ENCODE data around the gene NFXL1. TPM values are rescaled to one million over a fixed set of nuclear protein-coding genes. Genes with fewer than 3 reads are reported as not detected.

Gene NFXL1
- total RNA-seq, 2 donors from 2014 or later, result 14.0 to 14.2 TPM

GRCh38 chr4:47942081-47942819 is 27.9 kb upstream of the NFXL1 start:
- WGBS, 2 donors, result 77 to 79% methylated on average over 10 of the region's 10 CpGs
- intact Hi-C loops (cut with DNase I), result no loop called here
- ATAC-seq (no peak), DNase-seq (no peak)
- H3K4me1 ChIP-seq, result peaks cover 3% of the 10 kb centered on the region
- H3K36me3 ChIP-seq (replicated peaks in 1 of 2; ENCODE audit: insufficient read depth in 1 of 2, low read depth in 2 of 2), result no peaks in the 10 kb centered on the region
- no peak overlapping the region for H3K4me3 ChIP-seq
- H3K27ac ChIP-seq, result no peak overlapping the region
- H3K9me3 ChIP-seq, result no peaks in the 10 kb centered on the region
- TF ChIP-seq POLR2A (IDR thresholded peaks at IDR 0.05) (no peak), CTCF (IDR thresholded peaks at IDR 0.05) (no peak)
- H3K27me3 ChIP-seq, result no peaks in the 10 kb centered on the region

- peaks cover 3% of the 10 kb centered on the region for H3K4me1 ChIP-seq
- no peaks in the 10 kb centered on the region for H3K27me3 ChIP-seq
- peak; percentile 52 for ATAC-seq
- no peak for DNase-seq
- 38 to 48% methylated on average over 5 of the region's 5 CpGs for WGBS, 2 donors
- no peak overlapping the region for H3K4me3 ChIP-seq
- H3K27ac ChIP-seq, result no peak overlapping the region
- no peaks in the 10 kb centered on the region for H3K36me3 ChIP-seq (replicated peaks in 1 of 2; ENCODE audit: insufficient read depth in 1 of 2, low read depth in 2 of 2)
- TF ChIP-seq CTCF (IDR thresholded peaks at IDR 0.05) (no peak), POLR2A (IDR thresholded peaks at IDR 0.05) (no peak)
- no peaks in the 10 kb centered on the region for H3K9me3 ChIP-seq
- intact Hi-C loops (cut with DNase I), result no loop called here
Measured at GRCh38 chr4:47939456-47939855, 25.1 kb upstream of the NFXL1 start.

GRCh38 chr4:47936336-47936735 is 22.0 kb upstream of the NFXL1 start:
- intact Hi-C loops (cut with DNase I), result no loop called here
- ATAC-seq (no peak), DNase-seq (no peak)
- Histone ChIP-seq H3K4me1 (peaks cover 3% of the 10 kb centered on the region), H3K36me3 (replicated peaks in 1 of 2; ENCODE audit: insufficient read depth in 1 of 2, low read depth in 2 of 2) (no peaks in the 10 kb centered on the region), H3K4me3 (no peak overlapping the region), H3K27ac (no peak overlapping the region), H3K9me3 (no peaks in the 10 kb centered on the region), H3K27me3 (no peaks in the 10 kb centered on the region)
- TF ChIP-seq POLR2A (IDR thresholded peaks at IDR 0.05) (no peak), CTCF (IDR thresholded peaks at IDR 0.05) (no peak)
- WGBS, 2 donors, result 91 to 92% methylated on average over 6 of the region's 6 CpGs

- WGBS, 2 donors, result 1% methylated on average over 4 of the region's 4 CpGs
- no peak for TF ChIP-seq POLR2A (IDR thresholded peaks at IDR 0.05)
- TF ChIP-seq CTCF (IDR thresholded peaks at IDR 0.05), result peak; percentile 50 to 70 (median 57)
- DNase-seq (no peak), ATAC-seq (peak; percentile 75)
- no peak overlapping the region for H3K27ac ChIP-seq
- intact Hi-C loops (cut with DNase I), result no loop called here
- no peaks in the 10 kb centered on the region for H3K4me1 ChIP-seq
- H3K9me3 ChIP-seq, result no peaks in the 10 kb centered on the region
- no peaks in the 10 kb centered on the region for H3K36me3 ChIP-seq (replicated peaks in 1 of 2; ENCODE audit: insufficient read depth in 1 of 2, low read depth in 2 of 2)
- no peaks in the 10 kb centered on the region for H3K27me3 ChIP-seq
- no peak overlapping the region for H3K4me3 ChIP-seq
Measured at GRCh38 chr4:47933840-47934239, 19.5 kb upstream of the NFXL1 start.

Measured in body of pancreas (tissue), 4 donors.